Progenitor cell of endocrine pancreas (in vitro differentiated cells): ENCODE results near the gene C1orf226. TPM values are rescaled to one million over a fixed set of nuclear protein-coding genes. Genes with fewer than 3 reads are reported as not detected.

Experiments used
- DNase-seq: peaks from one replicate; pipeline ENCODE4 v3.0.0; 2021; ENCODE audit warnings: low spot score; ENCODE audit not compliant: unreplicated experiment
- H3K27ac Mint-ChIP-seq: 2 replicates; pipeline ENCODE4 v1.8.0; 2021; ENCODE audit warnings: mild to moderate bottlenecking, moderate library complexity, mixed read lengths
- H3K27me3 Mint-ChIP-seq: 2 replicates; pipeline ENCODE4 v1.8.0; 2021; ENCODE audit warnings: mixed read lengths
- H3K36me3 Mint-ChIP-seq: 2 replicates; pipeline ENCODE4 v1.8.0; 2022; ENCODE audit warnings: mixed read lengths; ENCODE audit not compliant: insufficient read depth
- H3K4me1 Mint-ChIP-seq: 2 replicates; pipeline ENCODE4 v1.8.0; 2021; ENCODE audit warnings: low read depth, mixed read lengths
- H3K4me3 Mint-ChIP-seq: 2 replicates; pipeline ENCODE4 v1.8.0; 2021; ENCODE audit warnings: low read depth, mild to moderate bottlenecking, moderate library complexity, mixed read lengths
- H3K9me3 Mint-ChIP-seq: 2 replicates; pipeline ENCODE4 v1.8.0; 2021; ENCODE audit warnings: low read depth, mixed read lengths
- CTCF ChIP-seq: fragments of 200-600 bp; sonication (generic); IDR thresholded peaks from one replicate; pipeline ENCODE4 v1.5.0; 2021; ENCODE audit warnings: antibody characterized with exemption, mild to moderate bottlenecking; ENCODE audit not compliant: unreplicated experiment
- long read RNA-seq: library from polyadenylated mRNA; unstranded; transcript quantifications from one replicate; pipeline ENCODE4 v2.0.0, GENCODE V29; 2020
- total RNA-seq: library from RNA; stranded (reverse); gene quantifications from 2 replicates; pipeline ENCODE4 v1.2.1, GENCODE V29; 2021

The C1orf226 gene, protein sequence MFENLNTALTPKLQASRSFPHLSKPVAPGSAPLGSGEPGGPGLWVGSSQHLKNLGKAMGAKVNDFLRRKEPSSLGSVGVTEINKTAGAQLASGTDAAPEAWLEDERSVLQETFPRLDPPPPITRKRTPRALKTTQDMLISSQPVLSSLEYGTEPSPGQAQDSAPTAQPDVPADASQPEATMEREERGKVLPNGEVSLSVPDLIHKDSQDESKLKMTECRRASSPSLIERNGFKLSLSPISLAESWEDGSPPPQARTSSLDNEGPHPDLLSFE
- total RNA-seq: 5.1 and 6.5 TPM in 2 replicates
- long read RNA-seq, full-length matches to known transcripts: 2 of 3 reads
- long read RNA-seq, partial matches to known transcripts: 0 of 3 reads
- long read RNA-seq, other reads (novel, unspliced or antisense): 1 of 3 reads

GRCh38 chr1:162381383-162381782 lies at the start of gene C1orf226:
TSS of gene C1orf226 (plus strand) at chr1:162381728. CDS start at chr1:162381902, 174 bp downstream.
- H3K27me3 Mint-ChIP-seq: no peaks in the 10 kb centered on the region
- peaks cover 7% of the 10 kb centered on the region for H3K4me1 Mint-ChIP-seq
- no peak for DNase-seq
- no peaks in the 10 kb centered on the region for H3K9me3 Mint-ChIP-seq
- no peaks in the 10 kb centered on the region for H3K36me3 Mint-ChIP-seq
- H3K27ac Mint-ChIP-seq: no peak within 1 kb of the TSS
- no peak within 1 kb of the TSS for H3K4me3 Mint-ChIP-seq
- TF ChIP-seq CTCF: no peak

GRCh38 chr1:162333991-162334390 lies 47.5 kb upstream of the C1orf226 start:
- no peaks in the 10 kb centered on the region for H3K9me3 Mint-ChIP-seq
- DNase-seq: no peak
- H3K36me3 Mint-ChIP-seq: no peaks in the 10 kb centered on the region
- no peaks in the 10 kb centered on the region for H3K27me3 Mint-ChIP-seq
- no peaks in the 10 kb centered on the region for H3K4me1 Mint-ChIP-seq
- no peak overlapping the region for H3K4me3 Mint-ChIP-seq
- no peak for TF ChIP-seq CTCF
- no peak overlapping the region for H3K27ac Mint-ChIP-seq

- TF ChIP-seq CTCF: no peak
- no peak for DNase-seq
- Mint-ChIP-seq H3K36me3 (no peaks in the 10 kb centered on the region), H3K27me3 (no peaks in the 10 kb centered on the region), H3K4me3 (no peak overlapping the region), H3K27ac (no peak overlapping the region), H3K9me3 (no peaks in the 10 kb centered on the region), H3K4me1 (no peaks in the 10 kb centered on the region)
Measured at GRCh38 chr1:162335126-162335525, 46.4 kb upstream of the C1orf226 start.

- Mint-ChIP-seq H3K4me3 (no peak overlapping the region), H3K36me3 (no peaks in the 10 kb centered on the region), H3K9me3 (no peaks in the 10 kb centered on the region), H3K27me3 (no peaks in the 10 kb centered on the region), H3K27ac (no peak overlapping the region), H3K4me1 (no peaks in the 10 kb centered on the region)
- no peak for TF ChIP-seq CTCF
- no peak for DNase-seq
Measured at GRCh38 chr1:162336621-162337285, 44.8 kb upstream of the C1orf226 start.

DNA sequence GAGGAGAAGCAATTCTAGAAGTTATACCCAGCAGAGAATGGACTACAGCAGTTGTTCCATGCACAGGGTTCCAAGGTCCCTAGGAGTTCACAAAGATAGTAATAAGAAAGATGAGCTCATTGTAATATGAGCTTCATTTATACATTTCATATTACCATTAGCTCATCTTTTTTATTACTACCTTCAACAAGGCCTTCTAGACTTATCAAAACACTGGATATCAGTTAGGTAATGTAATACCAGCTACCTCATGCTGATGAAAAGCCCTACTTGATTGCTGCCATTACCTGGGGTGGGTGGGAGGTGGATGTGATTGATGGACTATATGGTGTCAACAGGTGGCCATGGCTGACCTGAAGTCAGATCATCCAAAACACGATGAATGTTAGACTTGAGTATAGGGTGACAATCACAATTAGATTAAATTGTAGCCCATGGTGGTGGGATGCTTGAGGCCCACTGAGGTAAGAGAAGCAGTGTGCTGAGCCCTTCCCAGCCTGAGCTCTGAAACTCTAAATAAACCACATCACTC lies 39.0 kb upstream of the C1orf226 start:
- Mint-ChIP-seq H3K4me3 (no peak overlapping the region), H3K27ac (no peak overlapping the region), H3K9me3 (no peaks in the 10 kb centered on the region), H3K36me3 (peaks cover 3% of the 10 kb centered on the region), H3K4me1 (peaks cover 10% of the 10 kb centered on the region), H3K27me3 (no peaks in the 10 kb centered on the region)
- no peak for TF ChIP-seq CTCF
- DNase-seq: no peak
